ENCODE measurements around the gene FLAD1.

FLAD1 gene

GRCh38 chr1:155040358-155041093, 57.4 kb downstream of the FLAD1 start:
- DNase-seq = no peak
